ENCODE data around the gene DTNB. TPM values are rescaled to one million over a fixed set of nuclear protein-coding genes. Genes with fewer than 3 reads are reported as not detected.

Gene DTNB
- polyA plus RNA-seq, 3 donors: 17.0 to 20.4 (median 19.6) TPM

DNA sequence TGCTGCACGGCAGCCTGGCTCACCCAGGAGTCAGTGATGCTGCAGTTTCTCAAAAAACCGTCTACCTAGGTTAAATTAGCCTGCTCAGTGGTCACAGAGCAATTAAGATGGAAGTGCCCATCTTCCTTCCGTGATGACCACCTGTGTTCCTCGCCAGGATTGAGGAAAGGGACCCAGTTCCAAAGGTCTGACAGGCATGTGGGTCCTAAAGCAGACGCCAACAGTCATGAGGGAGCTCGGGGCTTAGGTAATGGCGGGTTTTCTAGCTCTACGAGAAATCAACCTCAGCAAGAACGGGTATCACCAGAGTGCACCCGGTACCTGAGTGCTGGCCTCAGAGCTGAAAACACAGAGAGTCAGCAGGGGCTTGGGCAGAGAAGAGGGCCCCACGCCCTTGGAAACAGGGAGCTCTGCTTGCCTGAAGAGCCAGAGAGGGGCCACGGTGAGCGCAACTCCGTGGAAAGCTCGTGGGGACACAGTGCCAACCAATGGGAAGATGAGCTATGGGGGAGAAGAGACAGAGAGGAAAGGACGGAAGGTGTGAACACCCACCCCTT, 297.3 kb downstream of the DTNB start:
- DNase-seq (ENCODE audit: low read depth in 3 of 3, low spot score in 2 of 3): no peak

DNA sequence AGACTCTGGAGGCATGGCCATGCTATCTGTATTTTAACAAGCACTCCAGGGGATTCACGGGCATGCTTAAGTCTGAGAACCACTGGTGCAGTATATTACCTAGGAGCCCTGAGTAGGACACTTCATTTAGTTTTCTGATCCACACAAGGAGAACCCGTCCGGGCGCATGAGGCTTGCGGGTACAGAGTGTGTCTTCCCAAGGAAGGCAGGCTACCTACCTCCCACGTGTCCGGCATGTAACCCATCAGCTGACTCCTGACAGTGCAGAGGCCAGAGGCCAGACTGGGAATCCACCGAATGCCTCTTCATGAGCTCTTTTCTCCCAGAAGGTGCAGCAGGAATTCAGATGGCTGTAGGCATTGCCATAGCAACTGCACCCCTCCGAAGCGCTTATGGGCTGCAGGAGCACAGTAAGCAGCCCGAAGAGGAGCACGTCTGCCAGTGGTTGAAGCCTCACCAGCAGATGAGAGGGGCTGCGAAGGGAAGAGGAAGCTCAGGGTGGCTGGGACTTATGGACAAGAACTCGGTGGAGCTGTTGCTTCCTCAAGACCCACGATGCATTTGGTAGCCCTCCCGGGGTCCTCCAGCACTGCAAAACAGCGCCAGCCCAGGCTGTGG, 297.9 kb downstream of the DTNB start:
- DNase-seq (ENCODE audit: low read depth in 3 of 3, low spot score in 2 of 3): no peak

DNA sequence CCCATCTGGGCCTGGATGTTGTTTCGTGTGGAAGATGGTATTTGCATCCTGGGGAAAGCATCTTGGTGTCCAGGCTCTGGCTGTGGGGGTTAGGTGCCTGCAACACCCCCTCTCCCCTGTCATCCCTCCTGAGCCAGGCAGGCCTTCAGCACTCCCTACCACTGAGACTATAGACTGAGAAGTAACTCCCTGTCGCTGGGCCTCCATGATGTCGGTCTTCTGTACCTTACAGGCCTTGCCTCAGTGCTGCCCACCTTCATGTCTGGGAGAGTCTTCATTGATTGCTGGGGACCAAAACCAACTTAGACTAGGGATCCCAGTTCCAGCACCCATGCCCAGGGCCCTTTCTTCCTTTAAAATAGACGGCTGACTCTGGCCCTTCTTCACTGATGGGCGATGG, 298.6 kb downstream of the DTNB start:
- DNase-seq (ENCODE audit: low read depth in 3 of 3, low spot score in 2 of 3): no peak

DNA sequence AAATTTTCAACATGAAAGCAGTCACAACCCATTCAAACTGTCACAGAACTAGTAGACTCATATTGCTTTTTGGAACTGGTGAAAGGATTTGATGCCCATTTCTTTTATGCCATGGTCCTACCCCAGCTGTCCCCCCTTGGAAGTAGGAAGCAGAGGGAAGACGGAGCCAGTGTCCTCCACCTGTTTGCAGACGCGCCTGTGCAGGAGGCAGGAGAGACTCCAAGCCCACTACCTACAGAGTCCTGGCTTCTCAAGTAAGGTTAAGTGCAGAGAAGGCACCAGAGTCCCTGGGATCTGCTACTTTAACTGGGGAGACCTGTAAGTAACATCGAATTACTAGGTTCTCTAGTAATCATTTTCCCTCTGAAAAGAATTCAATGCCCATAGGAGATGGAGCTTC, 299.0 kb downstream of the DTNB start:
- no peak for DNase-seq (ENCODE audit: low read depth in 3 of 3, low spot score in 2 of 3)

DNA sequence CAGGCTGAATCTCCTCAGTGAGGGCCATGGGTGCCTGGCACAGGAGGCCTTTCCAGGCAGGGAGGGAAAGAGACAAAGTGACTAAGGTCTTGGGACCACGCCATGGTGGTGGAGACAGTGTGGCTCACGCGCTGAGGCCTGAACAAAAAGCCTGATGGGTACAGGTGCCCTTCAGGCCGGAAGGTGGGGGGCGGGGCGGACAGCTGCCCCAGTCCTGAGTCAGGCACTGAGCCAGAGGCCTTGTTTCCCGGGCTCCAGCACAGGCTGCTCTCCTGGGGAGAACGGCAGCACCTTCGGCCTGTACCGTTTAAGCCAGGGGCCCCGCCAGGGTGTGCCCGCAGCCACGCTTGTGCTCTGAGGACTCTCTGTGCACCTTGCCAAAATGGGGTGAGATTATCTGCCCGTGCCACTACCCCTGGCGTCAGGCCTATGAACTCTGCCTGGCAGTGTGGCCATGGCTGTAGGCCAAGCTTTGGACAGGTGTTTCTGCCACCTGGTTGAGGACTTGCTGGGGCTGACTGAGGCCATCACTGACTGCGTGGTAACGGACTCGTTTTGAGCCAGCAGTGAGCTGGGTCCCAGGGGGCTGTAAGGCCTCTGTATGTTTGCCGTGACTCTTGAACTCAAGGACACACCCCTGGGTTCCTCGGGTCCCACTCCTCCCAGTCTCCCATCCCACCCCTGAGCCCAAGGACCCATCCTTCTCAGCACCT, 300.0 kb downstream of the DTNB start:
- DNase-seq (ENCODE audit: low read depth in 3 of 3, low spot score in 2 of 3): no peak

DNA sequence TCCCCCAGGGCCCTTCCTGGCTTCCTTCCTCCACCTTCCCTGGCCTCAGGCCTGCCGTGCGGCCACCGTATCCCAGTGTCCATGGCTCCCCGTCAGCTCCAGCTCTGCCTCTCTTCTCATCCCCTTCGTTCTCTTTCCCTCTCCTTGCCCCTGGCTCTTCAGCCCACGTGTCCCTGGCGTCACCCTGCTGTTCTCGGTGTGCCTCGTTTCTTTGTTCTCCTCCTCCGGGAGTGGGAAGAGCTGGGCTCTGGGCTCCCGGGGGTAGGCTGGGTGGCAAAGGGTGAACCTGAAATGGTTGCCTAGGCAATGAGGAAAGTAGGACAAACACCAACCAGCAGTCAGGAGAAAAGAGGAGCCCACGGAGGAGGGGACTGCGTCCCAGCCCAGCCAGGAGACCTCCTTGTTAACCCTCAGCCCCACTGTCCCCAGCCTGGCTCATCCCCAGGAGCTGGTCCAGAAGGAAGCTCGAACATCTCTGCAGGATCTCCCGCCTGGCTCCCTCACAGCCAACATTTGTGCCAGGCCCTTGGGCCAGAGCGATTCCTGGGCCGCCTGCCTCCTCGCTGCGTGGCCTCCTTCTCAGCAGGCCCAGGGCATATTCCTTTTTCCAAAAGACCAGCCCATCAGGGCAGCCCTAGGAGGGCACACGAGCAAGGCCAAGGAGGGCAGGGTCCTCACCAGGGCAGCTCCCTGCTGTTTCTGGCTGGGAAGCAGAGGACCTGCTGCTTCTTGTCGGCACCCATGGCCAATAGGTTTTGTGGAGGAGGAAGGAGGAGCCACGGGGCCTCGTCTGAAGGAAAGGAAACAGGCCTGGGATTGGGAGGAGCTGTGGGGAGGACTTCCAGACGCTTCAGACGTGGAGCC, 300.7 kb downstream of the DTNB start:
- no peak for DNase-seq (ENCODE audit: low read depth in 3 of 3, low spot score in 2 of 3)

DNA sequence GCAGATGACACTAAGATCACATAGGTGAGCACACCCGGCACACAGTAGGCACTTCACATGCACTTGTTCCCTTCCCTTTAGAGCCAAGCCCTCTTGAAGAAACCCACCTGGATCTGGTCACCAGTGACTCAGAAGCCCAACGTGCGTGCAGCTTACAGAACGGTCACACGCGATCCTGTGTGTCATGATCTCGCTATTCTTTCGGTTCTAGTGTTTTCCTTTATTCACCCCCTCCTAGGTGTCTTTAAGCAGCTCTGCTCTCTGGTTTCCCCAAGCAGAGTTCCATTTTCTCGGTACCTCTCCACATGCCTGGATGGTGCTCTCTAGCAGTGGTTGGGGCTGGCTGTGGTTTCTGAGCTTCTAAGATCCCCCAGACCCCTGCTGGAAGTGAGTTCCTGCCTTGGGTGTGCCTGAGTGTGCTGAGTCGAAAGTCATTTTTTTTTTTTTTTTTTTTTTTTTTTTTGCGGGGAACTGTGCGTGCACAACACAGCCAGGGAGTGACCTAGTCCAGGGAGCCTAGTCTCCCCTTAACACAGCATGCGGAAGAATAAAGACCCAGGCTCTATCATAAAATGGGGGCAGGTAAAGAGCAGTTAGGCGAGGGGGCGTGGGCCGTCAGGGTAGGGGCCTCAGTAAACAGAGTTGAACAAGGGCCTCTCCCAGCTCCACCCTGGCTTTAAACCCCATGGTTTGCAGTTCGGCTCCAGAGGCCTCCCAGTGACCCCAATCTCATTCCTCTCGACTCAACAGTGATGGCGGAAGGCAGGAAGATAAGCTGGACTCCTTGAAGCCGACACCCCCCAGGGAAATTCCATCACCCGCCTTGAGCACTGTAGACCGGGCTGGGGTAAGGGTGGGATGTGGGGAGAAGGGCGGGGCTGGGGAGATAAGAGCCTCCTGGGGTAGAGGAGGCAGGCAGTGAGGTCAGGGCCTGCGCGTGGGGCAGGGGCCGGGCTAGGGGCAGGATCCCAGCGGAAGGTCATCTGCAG, 301.8 kb downstream of the DTNB start:
- no peak for DNase-seq (ENCODE audit: low read depth in 3 of 3, low spot score in 2 of 3)

DNA sequence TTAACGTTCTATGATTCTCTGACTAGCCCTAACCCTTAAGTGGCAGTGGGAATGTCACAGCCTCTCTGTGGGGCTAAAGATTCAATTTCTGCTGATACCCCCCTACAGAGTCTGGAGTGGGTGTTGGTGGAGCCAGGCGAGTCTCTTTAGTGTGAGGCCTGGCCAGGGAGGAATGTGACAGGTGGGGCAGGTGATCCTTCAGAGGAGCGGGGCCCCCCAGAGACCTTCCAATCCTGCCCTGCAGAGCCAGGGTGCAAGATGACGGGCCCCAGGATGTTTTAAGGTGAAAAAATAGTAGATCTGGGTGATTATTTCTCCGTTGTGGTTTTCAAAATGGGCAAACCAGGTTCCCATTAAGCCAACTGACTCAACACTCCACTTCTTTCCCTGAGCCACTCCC, 303.5 kb downstream of the DTNB start:
- no peak for DNase-seq (ENCODE audit: low read depth in 3 of 3, low spot score in 2 of 3)

DNA sequence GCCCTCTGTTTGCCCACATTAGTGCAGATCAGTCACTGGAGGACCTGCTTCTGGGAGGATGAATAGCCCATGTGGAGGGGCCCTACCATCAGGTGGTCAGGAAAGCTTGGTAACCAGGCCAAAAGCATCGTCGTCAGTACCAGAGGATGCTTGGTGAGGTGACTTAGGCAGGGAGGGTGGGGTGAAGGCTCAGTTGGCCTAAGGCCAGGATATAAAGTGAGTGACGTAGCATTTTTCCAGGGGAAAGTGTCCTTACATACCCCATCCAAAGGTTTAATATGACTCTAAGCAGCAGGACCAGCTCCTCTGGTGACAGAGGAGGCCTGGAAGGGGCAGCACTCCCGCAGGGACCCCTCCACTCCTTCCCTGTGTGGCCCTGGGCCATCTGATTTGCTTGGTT, 303.9 kb downstream of the DTNB start:
- no peak for DNase-seq (ENCODE audit: low read depth in 3 of 3, low spot score in 2 of 3)

DNA sequence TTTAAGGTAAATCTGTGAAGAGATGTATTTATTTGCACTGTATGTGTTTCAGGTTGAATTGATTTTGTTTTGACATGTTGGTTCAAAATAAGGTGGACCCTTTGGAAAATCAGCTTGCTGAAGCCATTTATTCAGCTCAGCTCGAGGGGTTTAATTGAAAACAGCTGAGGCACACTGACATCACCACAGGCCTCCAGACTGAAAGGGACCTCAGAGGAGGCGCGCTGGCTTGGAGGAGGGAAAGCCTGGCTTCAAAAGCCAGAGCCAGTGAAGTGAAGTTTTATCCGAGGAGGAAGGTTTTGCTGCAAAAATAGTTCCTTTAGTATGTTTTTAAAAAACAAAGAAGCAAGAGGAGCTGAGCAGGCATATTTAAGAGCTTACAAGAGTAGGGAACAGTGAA, 304.7 kb downstream of the DTNB start:
- DNase-seq (ENCODE audit: low read depth in 3 of 3, low spot score in 2 of 3): no peak

DNA sequence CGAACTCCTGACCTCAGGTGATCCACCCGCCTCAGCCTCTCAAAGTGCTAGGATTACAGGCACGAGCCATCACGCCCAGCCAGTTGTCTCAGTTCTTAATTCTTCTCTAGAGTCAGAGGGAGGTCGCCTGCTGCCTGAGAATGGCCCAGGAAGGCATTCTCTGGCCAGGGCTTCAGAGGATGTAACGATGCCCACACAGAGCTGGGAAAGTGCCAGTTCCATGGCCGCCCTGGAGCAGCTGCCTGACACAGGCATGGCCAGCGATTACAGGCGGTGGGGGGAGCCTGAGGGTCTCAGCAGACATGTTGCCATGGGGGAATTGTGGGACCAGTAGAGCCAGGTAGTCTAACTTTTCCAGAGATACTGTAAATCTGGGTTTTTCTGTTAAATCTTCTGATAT, 306.1 kb downstream of the DTNB start:
- DNase-seq (ENCODE audit: low read depth in 3 of 3, low spot score in 2 of 3): no peak

DNA sequence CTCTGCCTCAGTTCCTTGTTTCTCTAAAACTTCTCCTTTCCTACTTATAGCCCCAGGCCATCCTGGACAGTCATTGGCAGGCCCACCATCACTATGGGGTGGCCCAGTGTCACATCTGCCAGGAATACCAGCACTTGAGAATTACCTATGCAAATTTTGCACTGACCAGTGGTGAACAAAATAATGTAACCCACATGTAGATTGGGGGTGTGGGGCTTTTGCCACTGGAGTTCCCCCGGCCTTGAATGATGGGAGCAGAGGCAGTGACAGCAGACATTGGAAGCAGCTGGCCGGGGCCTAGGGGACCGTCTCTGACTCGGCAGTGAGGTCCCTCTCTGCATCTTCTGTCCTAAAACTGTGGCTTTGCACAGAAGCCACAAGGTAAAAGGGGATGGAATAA, 306.7 kb downstream of the DTNB start:
- DNase-seq (ENCODE audit: low read depth in 3 of 3, low spot score in 2 of 3): no peak

DNA sequence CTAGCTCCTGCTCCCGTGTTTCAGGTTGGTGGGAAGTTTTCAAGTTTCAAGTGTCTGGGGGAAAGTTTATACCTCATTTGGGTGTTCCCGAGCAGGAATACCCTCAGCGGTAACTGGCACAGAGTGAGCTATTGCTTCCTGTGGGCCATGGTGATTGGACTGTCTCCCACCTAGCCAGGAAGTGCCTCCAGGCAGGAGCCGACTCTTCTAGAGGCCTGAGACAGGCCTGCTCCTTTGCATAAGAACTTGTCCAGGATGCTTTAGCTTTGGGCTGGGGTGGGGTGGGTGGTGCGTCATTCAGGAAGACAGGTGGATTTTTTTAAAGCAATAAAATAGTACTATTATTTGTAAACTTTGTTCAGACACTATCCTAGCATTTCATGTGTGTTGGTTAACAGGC, 308.1 kb downstream of the DTNB start:
- no peak for DNase-seq (ENCODE audit: low read depth in 3 of 3, low spot score in 2 of 3)

DNA sequence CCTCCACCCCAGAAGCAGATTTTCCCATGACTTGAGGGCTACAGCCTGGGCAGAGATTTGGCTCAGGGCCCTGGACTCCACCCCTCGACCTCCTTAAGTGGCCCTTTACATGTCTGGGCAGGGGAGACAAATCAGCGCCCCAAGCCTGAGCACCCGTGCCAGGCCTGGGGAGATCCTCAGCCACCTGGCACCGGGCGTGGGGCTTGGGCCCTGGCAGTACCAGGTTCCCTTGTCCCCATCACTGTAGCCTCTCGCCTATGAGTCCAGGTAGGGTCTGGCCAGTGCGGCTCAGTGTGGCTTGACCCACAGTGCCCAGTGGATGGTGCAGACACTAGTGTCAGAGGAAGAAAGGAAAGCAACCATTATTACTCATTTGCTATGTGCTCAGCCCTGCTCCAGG, 309.6 kb downstream of the DTNB start:
- DNase-seq (ENCODE audit: low read depth in 3 of 3, low spot score in 2 of 3): no peak

DNA sequence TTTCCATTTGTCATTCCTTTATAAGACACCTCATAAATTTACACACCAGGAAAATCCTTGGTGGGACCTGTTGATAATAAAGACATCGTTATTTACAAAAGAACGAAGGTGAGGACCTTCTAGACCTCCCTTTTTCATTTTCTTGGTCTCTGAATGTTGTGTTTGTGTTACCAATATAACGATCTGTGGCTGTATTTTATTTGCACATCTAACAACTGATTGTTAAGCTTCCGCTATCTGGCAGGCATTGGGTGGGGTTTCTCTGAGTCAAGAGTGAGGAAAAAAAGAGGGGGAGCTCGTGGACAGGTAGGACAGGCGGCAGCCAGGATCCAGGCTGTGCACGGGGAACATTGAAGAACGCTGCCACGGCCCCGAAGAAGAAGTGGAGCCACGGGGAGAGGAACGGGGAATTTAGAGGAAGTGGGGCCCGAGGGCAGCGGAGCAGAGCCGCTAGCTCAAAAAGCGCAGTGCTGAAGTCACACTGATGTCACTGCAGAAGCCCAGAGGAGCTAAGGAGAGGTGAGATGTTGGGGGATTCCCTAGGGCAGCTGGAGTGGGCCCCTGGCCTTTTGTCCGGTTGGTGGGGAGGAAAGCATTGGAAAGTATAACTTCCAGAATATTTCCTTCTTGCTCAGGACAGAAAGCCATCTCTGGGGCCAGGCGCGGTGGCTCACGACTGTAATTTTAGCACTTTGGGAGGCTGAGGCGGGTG, 310.8 kb downstream of the DTNB start:
- no peak for DNase-seq (ENCODE audit: low read depth in 3 of 3, low spot score in 2 of 3)

DNA sequence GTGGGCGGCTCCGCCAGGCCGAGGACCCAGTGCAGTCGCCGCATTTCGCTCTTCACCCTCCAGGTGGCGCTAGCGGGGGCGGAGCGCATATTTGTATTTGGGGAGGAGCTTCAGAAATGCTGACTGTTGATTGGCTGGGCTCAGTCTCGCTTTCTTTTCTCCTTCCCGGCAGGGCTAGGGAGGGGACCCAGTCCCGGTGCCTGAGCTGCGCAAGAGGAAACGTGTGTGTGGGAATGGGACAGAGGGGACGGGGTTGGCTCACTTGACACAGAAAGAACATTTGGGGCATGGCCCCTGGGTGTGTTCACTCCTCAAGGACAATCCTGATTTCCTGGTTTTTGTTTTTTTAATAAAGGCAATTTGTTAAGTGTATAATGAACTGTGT, 311.3 kb downstream of the DTNB start:
- DNase-seq (ENCODE audit: low read depth in 3 of 3, low spot score in 2 of 3): peak; percentile 86 to 91 (median 91)

DNA sequence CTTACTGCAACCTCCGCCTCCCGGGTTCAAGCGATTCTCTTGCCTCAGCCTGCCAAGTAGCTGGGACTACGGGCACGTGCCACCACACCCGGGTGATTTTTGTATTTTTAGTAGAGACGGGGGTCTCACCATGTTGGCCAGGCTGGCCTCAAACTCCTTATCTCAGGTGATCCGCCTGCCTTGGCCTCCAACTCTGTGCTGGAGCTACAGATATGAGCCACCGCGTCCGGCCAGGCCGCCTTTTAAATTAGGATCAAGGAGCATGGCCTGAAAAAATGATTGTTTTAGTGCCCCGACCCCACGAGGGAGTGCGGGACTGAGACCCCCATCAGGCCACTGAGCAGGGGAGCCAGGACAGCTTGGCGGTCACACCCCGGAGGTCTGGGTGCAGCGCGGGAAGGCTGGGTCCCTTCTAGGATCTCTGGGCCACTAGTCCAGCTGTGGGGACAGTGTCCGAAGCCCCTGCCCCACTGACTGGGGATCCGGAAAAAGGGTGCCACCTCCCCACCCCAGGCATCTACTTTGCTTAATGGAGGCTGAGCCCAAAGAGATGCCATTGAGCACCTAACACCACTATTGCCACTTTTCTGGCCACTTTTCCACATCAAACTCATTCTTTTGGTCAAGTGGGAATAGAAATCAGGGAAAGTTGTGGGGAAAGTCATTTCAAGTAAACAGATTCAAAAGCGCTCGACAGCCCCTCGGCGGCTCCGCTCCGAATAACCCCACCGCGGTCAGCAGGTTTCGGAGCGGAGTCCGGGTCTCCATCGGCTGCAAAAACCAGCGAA, 311.9 kb downstream of the DTNB start:
- no peak for DNase-seq (ENCODE audit: low read depth in 3 of 3, low spot score in 2 of 3)

DNA sequence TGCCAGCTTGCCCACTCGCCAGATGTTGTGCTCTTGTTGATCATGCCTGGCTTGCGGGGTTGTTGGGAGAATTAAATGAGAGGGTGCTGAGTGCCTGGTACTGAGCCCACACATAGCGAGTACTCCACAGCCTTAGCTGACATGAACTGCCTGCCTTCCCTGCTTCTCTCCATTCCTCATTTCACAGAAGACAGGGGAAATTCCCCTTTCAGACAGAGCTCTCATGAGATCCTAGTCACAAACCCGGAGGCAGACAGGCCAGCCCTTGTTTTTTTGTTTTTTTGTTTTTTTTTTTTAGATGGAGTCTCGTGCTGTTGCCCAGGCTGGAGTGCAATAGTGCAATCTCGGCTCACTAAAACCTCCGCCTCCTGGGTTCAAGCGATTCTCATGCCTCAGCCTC, 314.5 kb downstream of the DTNB start:
- no peak for DNase-seq (ENCODE audit: low read depth in 3 of 3, low spot score in 2 of 3)

DNA sequence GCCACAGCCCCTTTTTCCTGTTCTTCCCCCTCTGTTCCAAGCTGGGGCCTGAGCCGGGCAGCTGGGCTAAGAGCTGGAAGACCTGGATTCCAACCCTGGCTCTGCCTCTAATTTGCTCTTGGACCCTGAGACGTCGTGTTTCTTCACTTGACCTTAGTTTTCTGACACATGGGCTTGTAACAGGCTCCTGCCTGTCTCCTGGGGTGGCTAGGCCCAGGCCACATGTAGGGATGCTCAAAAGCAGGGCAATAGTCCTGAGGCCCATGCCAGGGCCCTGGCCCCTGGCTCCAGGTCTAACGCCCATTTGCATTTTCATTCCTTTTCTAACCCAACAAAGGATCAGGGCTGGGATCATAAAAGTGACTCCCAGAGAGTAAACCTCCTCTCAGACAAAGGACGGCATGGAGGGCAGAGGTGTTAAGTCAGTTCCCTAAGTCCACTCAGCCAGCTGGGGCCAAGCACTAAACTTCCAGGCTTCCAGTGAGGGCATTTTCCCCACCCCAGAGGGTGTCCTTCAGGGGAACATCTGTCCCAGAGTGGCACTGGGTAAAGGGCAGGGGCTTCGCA, 315.0 kb downstream of the DTNB start:
- DNase-seq (ENCODE audit: low read depth in 3 of 3, low spot score in 2 of 3): no peak

Data from right renal cortex interstitium (tissue), 3 donors.